ENCODE results near the gene HERC4. TPM values are rescaled to one million over a fixed set of nuclear protein-coding genes. Genes with fewer than 3 reads are reported as not detected.

The HERC4 gene
- total RNA-seq, 1 experiment from 2014 or later = 36.5 TPM

DNA sequence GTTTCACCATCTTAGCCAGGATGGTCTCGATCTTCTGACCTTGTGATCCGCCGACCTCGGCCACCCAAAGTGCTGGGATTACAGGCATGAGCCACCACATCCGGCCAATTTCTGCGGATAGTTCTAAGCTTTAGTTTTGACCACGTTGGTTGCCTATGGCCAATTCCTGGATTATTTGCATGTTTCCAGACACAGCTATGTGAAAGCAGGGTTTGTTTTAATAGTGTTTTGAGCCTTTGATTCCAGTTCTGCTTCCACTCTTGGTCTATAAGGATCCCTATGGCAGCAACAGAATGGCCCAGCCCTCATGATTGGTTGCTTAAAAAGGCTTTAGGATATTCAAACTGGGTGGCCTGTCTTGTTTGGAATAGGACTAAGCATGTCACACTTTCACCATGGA is 171.5 kb downstream of the HERC4 start:
- ChIA-PET RAD21 (ENCODE audit: low non-redundant PET in 1 of 2, low total read pairs in 2 of 2, uncharacterized antibody in 2 of 2, unreplicated experiment in 2 of 2) (no interaction called here), CTCF (no interaction called here), POLR2A (interaction anchor here (1.1 kb wide), 1 partner anchor 20 kb away, joined by 3 read pairs; no protein-coding TSS in a partner anchor)
- DNase-seq (ENCODE audit: low read depth, low spot score) = no peak
- BruUV-seq (replicated peaks) = no TSS peak
- Histone ChIP-seq H3K27me3 (ENCODE audit: insufficient read depth, low read length) (no peaks in the 10 kb centered on the region), H4K20me1 (ENCODE audit: insufficient read depth) (no peaks in the 10 kb centered on the region), H3K4me2 (ENCODE audit: low read length) (no peak overlapping the region), H3K4me3 (replicated peaks in 1 of 2; ENCODE audit: low read depth in 1 of 2, low read length in 2 of 2) (no peak overlapping the region), H3K4me1 (ENCODE audit: control insufficient read depth in 1 of 2, insufficient read depth in 2 of 2, low read length in 2 of 2) (no peaks in the 10 kb centered on the region), H3K9me2 (ENCODE audit: insufficient read depth) (no peaks in the 10 kb centered on the region), H3K36me3 (ENCODE audit: control insufficient read depth in 1 of 2, insufficient read depth in 2 of 2, low read length in 2 of 2) (peaks cover 14 to 21% of the 10 kb centered on the region in 2 experiments; a peak in 2 of 4 replicates), H3K79me2 (ENCODE audit: insufficient read depth, low read length) (peaks cover 54% of the 10 kb centered on the region), H2AFZ (ENCODE audit: low read depth, low read length, poor library complexity, severe bottlenecking) (no peak overlapping the region), H3K9me3 (ENCODE audit: control insufficient read depth in 1 of 2, insufficient read depth in 1 of 2, low read depth in 1 of 2, low read length in 2 of 2) (no peaks in the 10 kb centered on the region), H3K9ac (ENCODE audit: low read length) (no peak overlapping the region), H3K27ac (ENCODE audit: low read depth, low read length) (no peak overlapping the region)
- TF ChIP-seq POLR2A (IDR thresholded peaks at IDR 0.05; ENCODE audit: borderline replicate concordance, extremely low read depth, insufficient read depth, insufficient read length) (no peak), SP1 (IDR thresholded peaks at IDR 0.05; ENCODE audit: low read depth) (no peak), SRF (IDR thresholded peaks at IDR 0.05; ENCODE audit: low read depth) (no peak), EZH2 (IDR thresholded peaks at IDR 0.05) (no peak), ZFX (IDR thresholded peaks at IDR 0.05) (no peak), CBX3 (IDR thresholded peaks at IDR 0.05; ENCODE audit: low read depth) (no peak), CEBPB (IDR thresholded peaks at IDR 0.05; ENCODE audit: low read depth) (no peak), EGR1 (IDR thresholded peaks at IDR 0.05; ENCODE audit: low read depth) (no peak), RAD21 (IDR thresholded peaks at IDR 0.05; ENCODE audit: low read depth) (no peak), JUND (IDR thresholded peaks at IDR 0.05) (no peak)
- TF ChIP-seq, protein P1, sequence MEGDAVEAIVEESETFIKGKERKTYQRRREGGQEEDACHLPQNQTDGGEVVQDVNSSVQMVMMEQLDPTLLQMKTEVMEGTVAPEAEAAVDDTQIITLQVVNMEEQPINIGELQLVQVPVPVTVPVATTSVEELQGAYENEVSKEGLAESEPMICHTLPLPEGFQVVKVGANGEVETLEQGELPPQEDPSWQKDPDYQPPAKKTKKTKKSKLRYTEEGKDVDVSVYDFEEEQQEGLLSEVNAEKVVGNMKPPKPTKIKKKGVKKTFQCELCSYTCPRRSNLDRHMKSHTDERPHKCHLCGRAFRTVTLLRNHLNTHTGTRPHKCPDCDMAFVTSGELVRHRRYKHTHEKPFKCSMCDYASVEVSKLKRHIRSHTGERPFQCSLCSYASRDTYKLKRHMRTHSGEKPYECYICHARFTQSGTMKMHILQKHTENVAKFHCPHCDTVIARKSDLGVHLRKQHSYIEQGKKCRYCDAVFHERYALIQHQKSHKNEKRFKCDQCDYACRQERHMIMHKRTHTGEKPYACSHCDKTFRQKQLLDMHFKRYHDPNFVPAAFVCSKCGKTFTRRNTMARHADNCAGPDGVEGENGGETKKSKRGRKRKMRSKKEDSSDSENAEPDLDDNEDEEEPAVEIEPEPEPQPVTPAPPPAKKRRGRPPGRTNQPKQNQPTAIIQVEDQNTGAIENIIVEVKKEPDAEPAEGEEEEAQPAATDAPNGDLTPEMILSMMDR (IDR thresholded peaks at IDR 0.05 in 2 of 3, conservative IDR thresholded peaks at IDR 0.05 in 1 of 3; ENCODE audit: borderline replicate concordance in 1 of 3, insufficient read depth in 1 of 3, low read depth in 2 of 3, low read length in 2 of 3) = no peak
- TF ChIP-seq, protein P2, sequence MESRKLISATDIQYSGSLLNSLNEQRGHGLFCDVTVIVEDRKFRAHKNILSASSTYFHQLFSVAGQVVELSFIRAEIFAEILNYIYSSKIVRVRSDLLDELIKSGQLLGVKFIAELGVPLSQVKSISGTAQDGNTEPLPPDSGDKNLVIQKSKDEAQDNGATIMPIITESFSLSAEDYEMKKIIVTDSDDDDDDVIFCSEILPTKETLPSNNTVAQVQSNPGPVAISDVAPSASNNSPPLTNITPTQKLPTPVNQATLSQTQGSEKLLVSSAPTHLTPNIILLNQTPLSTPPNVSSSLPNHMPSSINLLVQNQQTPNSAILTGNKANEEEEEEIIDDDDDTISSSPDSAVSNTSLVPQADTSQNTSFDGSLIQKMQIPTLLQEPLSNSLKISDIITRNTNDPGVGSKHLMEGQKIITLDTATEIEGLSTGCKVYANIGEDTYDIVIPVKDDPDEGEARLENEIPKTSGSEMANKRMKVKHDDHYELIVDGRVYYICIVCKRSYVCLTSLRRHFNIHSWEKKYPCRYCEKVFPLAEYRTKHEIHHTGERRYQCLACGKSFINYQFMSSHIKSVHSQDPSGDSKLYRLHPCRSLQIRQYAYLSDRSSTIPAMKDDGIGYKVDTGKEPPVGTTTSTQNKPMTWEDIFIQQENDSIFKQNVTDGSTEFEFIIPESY (IDR thresholded peaks at IDR 0.05; ENCODE audit: extremely low read depth, insufficient replicate concordance, low read length) = no peak
- TF ChIP-seq, protein P3, sequence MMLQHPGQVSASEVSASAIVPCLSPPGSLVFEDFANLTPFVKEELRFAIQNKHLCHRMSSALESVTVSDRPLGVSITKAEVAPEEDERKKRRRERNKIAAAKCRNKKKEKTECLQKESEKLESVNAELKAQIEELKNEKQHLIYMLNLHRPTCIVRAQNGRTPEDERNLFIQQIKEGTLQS (IDR thresholded peaks at IDR 0.05) = no peak
- TF ChIP-seq, protein P4, sequence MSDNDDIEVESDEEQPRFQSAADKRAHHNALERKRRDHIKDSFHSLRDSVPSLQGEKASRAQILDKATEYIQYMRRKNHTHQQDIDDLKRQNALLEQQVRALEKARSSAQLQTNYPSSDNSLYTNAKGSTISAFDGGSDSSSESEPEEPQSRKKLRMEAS (IDR thresholded peaks at IDR 0.05) = no peak
- intact Hi-C loops (cut with micrococcal nuclease) = no loop called here
- ATAC-seq = no peak
